GM23338 (cell line): ENCODE measurements around the gene ECPAS. TPM values are rescaled to one million over a fixed set of nuclear protein-coding genes. Genes with fewer than 3 reads are reported as not detected.
A peak's percentile ranks its signal among the peaks of the same experiment; 100 is the strongest.

Experiments used
- ATAC-seq: fragments of 200-7000 bp; cut with Tn5 transposase; 3 replicates; pipeline ENCODE4 v1.9.1; 2020
- DNase-seq: peaks from one replicate; pipeline ENCODE4 v3.0.0-alpha.2; 2015; ENCODE audit warnings: low spot score
- H2AFZ ChIP-seq: fragments of 200-600 bp; sonication (generic); 2 replicates; pipeline ENCODE4 v1.8.0; 2016; ENCODE audit warnings: antibody characterized with exemption, mild to moderate bottlenecking, moderate library complexity
- H3F3A ChIP-seq: fragments of 200-600 bp; sonication (generic); replicated peaks from 2 replicates; pipeline ENCODE4 v1.8.0; 2017; ENCODE audit warnings: antibody characterized with exemption, mixed run types, low read depth
- H3K27ac ChIP-seq: fragments of 200-600 bp; sonication (generic); 2 replicates; pipeline ENCODE4 v1.6.1; 2016; ENCODE audit warnings: low read depth
- H3K27me3 ChIP-seq: fragments of 200-600 bp; sonication (generic); 2 replicates; pipeline ENCODE4 v1.8.0; 2016; ENCODE audit warnings: mild to moderate bottlenecking, mixed run types, moderate library complexity; ENCODE audit not compliant: insufficient read depth
- H3K36me3 ChIP-seq: fragments of 200-600 bp; sonication (generic); 2 replicates; pipeline ENCODE4 v1.8.0; 2016; ENCODE audit warnings: mild to moderate bottlenecking; ENCODE audit not compliant: insufficient read depth
- H3K4me1 ChIP-seq: fragments of 200-600 bp; sonication (generic); 2 replicates; pipeline ENCODE4 v1.8.0; 2016; ENCODE audit warnings: mild to moderate bottlenecking, moderate library complexity; ENCODE audit not compliant: insufficient read depth
- H3K4me2 ChIP-seq: fragments of 200-600 bp; sonication (generic); 2 replicates; pipeline ENCODE4 v1.7.1; 2017; ENCODE audit warnings: mixed run types
- H3K4me3 ChIP-seq: fragments of 200-600 bp; sonication (generic); 2 replicates; pipeline ENCODE4 v1.6.1; 2016; ENCODE audit warnings: mixed run types
- H3K79me2 ChIP-seq: fragments of 200-600 bp; sonication (generic); replicated peaks from 2 replicates; pipeline ENCODE4 v1.8.0; 2017; ENCODE audit warnings: mild to moderate bottlenecking; ENCODE audit not compliant: insufficient read depth
- H3K9me2 ChIP-seq: fragments of 200-600 bp; sonication (generic); 2 replicates; pipeline ENCODE4 v1.8.0; 2017; ENCODE audit not compliant: insufficient read depth
- H4K20me1 ChIP-seq: fragments of 200-600 bp; sonication (generic); replicated peaks from 2 replicates; pipeline ENCODE4 v1.8.0; 2017; ENCODE audit warnings: mild to moderate bottlenecking; ENCODE audit not compliant: insufficient read depth
- H3K27ac Mint-ChIP-seq: 2 replicates; pipeline ENCODE4 v1.8.0; 2020; ENCODE audit warnings: inconsistent platforms, mild to moderate bottlenecking, moderate library complexity, mixed read lengths
- H3K27me3 Mint-ChIP-seq: 3 replicates; pipeline ENCODE4 v1.8.0; 2022; ENCODE audit warnings: low read depth, mild to moderate bottlenecking, moderate library complexity, mixed read lengths, inconsistent platforms; ENCODE audit not compliant: insufficient read depth, poor library complexity
- H3K36me3 Mint-ChIP-seq: 3 replicates; pipeline ENCODE4 v1.8.0; 2021; ENCODE audit warnings: low read depth, mild to moderate bottlenecking, inconsistent platforms, moderate library complexity, mixed read lengths
- H3K4me1 Mint-ChIP-seq: 3 replicates; pipeline ENCODE4 v1.8.0; 2020; ENCODE audit warnings: mild to moderate bottlenecking, inconsistent platforms, mixed read lengths
- H3K4me3 Mint-ChIP-seq: 3 replicates; pipeline ENCODE4 v1.8.0; 2021; ENCODE audit warnings: moderate library complexity, mild to moderate bottlenecking, inconsistent platforms, mixed read lengths
- H3K9me3 Mint-ChIP-seq: 3 replicates; pipeline ENCODE4 v1.8.0; 2020; ENCODE audit warnings: moderate library complexity, mild to moderate bottlenecking, inconsistent platforms, mixed read lengths
- JUNB ChIP-seq: IDR thresholded peaks from one replicate; pipeline ENCODE4 v1.6.1; 2016; ENCODE audit warnings: antibody characterized with exemption; ENCODE audit not compliant: unreplicated experiment
- POLR2AphosphoS5 ChIP-seq: IDR thresholded peaks from 2 replicates; pipeline ENCODE4 v1.6.1; 2016; ENCODE audit warnings: antibody characterized with exemption, low read depth
- REST ChIP-seq: IDR thresholded peaks from one replicate; pipeline ENCODE4 v1.6.1; 2018; ENCODE audit warnings: antibody characterized with exemption; ENCODE audit not compliant: unreplicated experiment
- STAT1 ChIP-seq: IDR thresholded peaks from one replicate; pipeline ENCODE4 v1.6.1; 2016; ENCODE audit warnings: antibody characterized with exemption; ENCODE audit not compliant: unreplicated experiment
- ZNF114 ChIP-seq: fragments of 250-450 bp; sonication (Bioruptor Pico); IDR thresholded peaks from 2 replicates; pipeline ENCODE4 v1.5.0; 2020; ENCODE audit warnings: mild to moderate bottlenecking, moderate library complexity
- ZNF462 ChIP-seq: fragments of 250-450 bp; sonication (Bioruptor Pico); IDR thresholded peaks from 2 replicates; pipeline ENCODE4 v1.5.0; 2020; ENCODE audit warnings: mild to moderate bottlenecking, moderate library complexity
- polyA plus RNA-seq: library from polyadenylated mRNA; unstranded; fragments of >200 nt; fragmentation: Nextera tagmentation; extraction: Ambion mirVana; gene quantifications from 2 replicates; pipeline ENCODE4 v1.2.1, GENCODE V29; 2016
- total RNA-seq: library from RNA; depleted of rRNA; stranded (reverse); fragments of >200 nt; shearing (Covaris generic); gene quantifications from 2 replicates; pipeline ENCODE4 v1.2.3, GENCODE V29; 2014

The ECPAS gene
- total and polyA plus RNA-seq, 2 experiments from 2014 or later: 51.4 to 104 TPM

GRCh38 chr9:111529787-111530186 is 45.6 kb upstream of the ECPAS start (continued):
- peak; percentile 79; the same call in 1 of the 2 replicates for TF ChIP-seq ZNF462 (CRISPR knock-in tag)

- H3K79me2 ChIP-seq: peaks cover 54% of the 10 kb centered on the region
- H3K27ac Mint-ChIP-seq: peak overlapping the region; percentile 94
- H3K27ac ChIP-seq: peak overlapping the region; percentile 89
These were observed 43.2 kb upstream of the ECPAS start for GRCh38 chr9:111527347-111527746.

More at GRCh38 chr9:111527347-111527746, 43.2 kb upstream of the ECPAS start:
- H3K4me3 Mint-ChIP-seq: peak overlapping the region; percentile 40
- H3K36me3 ChIP-seq: peaks cover 20% of the 10 kb centered on the region
- H3K27me3 Mint-ChIP-seq: peaks cover 10% of the 10 kb centered on the region
- peaks cover 8% of the 10 kb centered on the region; the same call in 1 of the 3 replicates for H3K9me3 Mint-ChIP-seq
- peaks cover 27% of the 10 kb centered on the region for H3F3A ChIP-seq
- DNase-seq: no peak
- no peaks in the 10 kb centered on the region for H3K9me2 ChIP-seq
- peak overlapping the region; percentile 21; the same call in 1 of the 2 replicates for H3K4me3 ChIP-seq
- peak overlapping the region; percentile 54 for H3K4me2 ChIP-seq
- H3K4me1 ChIP-seq: peaks cover 56% of the 10 kb centered on the region
- no peak for ATAC-seq
- H2AFZ ChIP-seq: no peak overlapping the region
- peaks cover 61% of the 10 kb centered on the region for H3K4me1 Mint-ChIP-seq
- H3K36me3 Mint-ChIP-seq: peaks cover 50% of the 10 kb centered on the region
- no peaks in the 10 kb centered on the region for H3K27me3 ChIP-seq
- TF ChIP-seq POLR2AphosphoS5 (no peak), REST (no peak), STAT1 (no peak), JUNB (no peak), ZNF114 (CRISPR knock-in tag) (no peak)
- no peaks in the 10 kb centered on the region for H4K20me1 ChIP-seq
